HEK293 (cell line): ENCODE measurements around the gene TMEM200A.

Source experiments
- CTCF ChIP-seq: fragments of 450-650 bp; formaldehyde crosslinking; IDR thresholded peaks from 2 replicates; pipeline ENCODE4 v1.5.1; 2016; ENCODE audit warnings: missing biosample characterization, missing genetic modification characterization
- FEZF1 ChIP-seq: fragments of 450-650 bp; formaldehyde crosslinking; IDR thresholded peaks from 2 replicates; pipeline ENCODE4 v1.5.1; 2016; ENCODE audit warnings: missing biosample characterization, missing genetic modification characterization
- IKZF3 ChIP-seq: fragments of 450-650 bp; IDR thresholded peaks from 2 replicates; pipeline ENCODE4 v1.5.0; 2018; ENCODE audit warnings: missing biosample characterization, mild to moderate bottlenecking, missing genetic modification characterization, moderate library complexity
- MZF1 ChIP-seq: fragments of 450-650 bp; formaldehyde crosslinking; IDR thresholded peaks from 2 replicates; pipeline ENCODE4 v1.5.1; 2017; ENCODE audit warnings: missing biosample characterization, missing genetic modification characterization, borderline replicate concordance
- ZIC2 ChIP-seq: fragments of 450-650 bp; formaldehyde crosslinking; IDR thresholded peaks from 2 replicates; pipeline ENCODE4 v1.5.1; 2016; ENCODE audit warnings: missing biosample characterization, missing genetic modification characterization
- ZNF174 ChIP-seq: fragments of 450-650 bp; formaldehyde crosslinking; IDR thresholded peaks from 2 replicates; pipeline ENCODE4 v1.5.0; 2017; ENCODE audit warnings: missing biosample characterization, mild to moderate bottlenecking, missing genetic modification characterization
- ZNF266 ChIP-seq: fragments of 450-650 bp; formaldehyde crosslinking; IDR thresholded peaks from 2 replicates; pipeline ENCODE4 v1.5.1; 2016; ENCODE audit warnings: missing biosample characterization, missing genetic modification characterization, low read depth
- ZNF274 ChIP-seq, 2 experiments: fragments of 200-500 bp in 1 of 2; fragments of 450-650 bp in 1 of 2; sonication (Bioruptor generic) in 1 of 2; formaldehyde crosslinking in 1 of 2; IDR thresholded peaks; 2 replicates each; pipeline versions ENCODE4 v1.5.1 to v1.6.1; 2014 to 2016; ENCODE audit warnings: borderline replicate concordance in 1 of 2, inconsistent platforms in 1 of 2, low read length in 1 of 2, missing biosample characterization in 1 of 2, missing genetic modification characterization in 1 of 2
- ZNF394 ChIP-seq: fragments of 450-650 bp; formaldehyde crosslinking; IDR thresholded peaks from 2 replicates; pipeline ENCODE4 v1.5.1; 2016; ENCODE audit warnings: missing biosample characterization, missing genetic modification characterization, mild to moderate bottlenecking, moderate library complexity, borderline replicate concordance
- ZNF433 ChIP-seq: fragments of 450-650 bp; formaldehyde crosslinking; IDR thresholded peaks from 2 replicates; pipeline ENCODE4 v1.5.1; 2016; ENCODE audit warnings: missing biosample characterization, missing genetic modification characterization, low read depth
- ZNF488 ChIP-seq: fragments of 450-650 bp; formaldehyde crosslinking; IDR thresholded peaks from 2 replicates; pipeline ENCODE4 v1.5.1; 2016; ENCODE audit warnings: missing biosample characterization, missing genetic modification characterization
- ZNF585B ChIP-seq: fragments of 450-650 bp; formaldehyde crosslinking; IDR thresholded peaks from 2 replicates; pipeline ENCODE4 v1.5.1; 2016; ENCODE audit warnings: missing biosample characterization, missing genetic modification characterization
- ZNF610 ChIP-seq: fragments of 450-650 bp; formaldehyde crosslinking; IDR thresholded peaks from 2 replicates; pipeline ENCODE4 v1.5.1; 2016; ENCODE audit warnings: missing biosample characterization, missing genetic modification characterization, borderline replicate concordance
- TF ChIP-seq, protein P1 (sequence below): fragments of 450-650 bp; formaldehyde crosslinking; IDR thresholded peaks from 2 replicates; pipeline ENCODE4 v1.5.1; 2016; ENCODE audit warnings: missing biosample characterization, missing genetic modification characterization

GRCh38 chr6:130425537-130425936 lies 59.7 kb downstream of the TMEM200A start:
- TF ChIP-seq ZIC2 (tag by site-specific recombination) (no peak), CTCF (tag by site-specific recombination) (no peak), FEZF1 (no peak), ZNF394 (tag by site-specific recombination) (no peak), ZNF174 (tag by site-specific recombination) (no peak), IKZF3 (tag by site-specific recombination) (no peak), ZNF488 (tag by site-specific recombination) (no peak), ZNF274 (IDR thresholded peaks at IDR 0.05; ENCODE audit: low read length) (no peak), ZNF274 (tag by site-specific recombination; IDR thresholded peaks at IDR 0.05; ENCODE audit: borderline replicate concordance) (no peak), ZNF433 (tag by site-specific recombination) (no peak), ZNF585B (tag by site-specific recombination) (no peak), ZNF610 (no peak), MZF1 (tag by site-specific recombination) (no peak), ZNF266 (no peak)
- TF ChIP-seq, protein P1, sequence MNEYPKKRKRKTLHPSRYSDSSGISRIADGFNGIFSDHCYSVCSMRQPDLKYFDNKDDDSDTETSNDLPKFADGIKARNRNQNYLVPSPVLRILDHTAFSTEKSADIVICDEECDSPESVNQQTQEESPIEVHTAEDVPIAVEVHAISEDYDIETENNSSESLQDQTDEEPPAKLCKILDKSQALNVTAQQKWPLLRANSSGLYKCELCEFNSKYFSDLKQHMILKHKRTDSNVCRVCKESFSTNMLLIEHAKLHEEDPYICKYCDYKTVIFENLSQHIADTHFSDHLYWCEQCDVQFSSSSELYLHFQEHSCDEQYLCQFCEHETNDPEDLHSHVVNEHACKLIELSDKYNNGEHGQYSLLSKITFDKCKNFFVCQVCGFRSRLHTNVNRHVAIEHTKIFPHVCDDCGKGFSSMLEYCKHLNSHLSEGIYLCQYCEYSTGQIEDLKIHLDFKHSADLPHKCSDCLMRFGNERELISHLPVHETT (tag by site-specific recombination), result no peak
